Aortic smooth muscle cell (primary cell): ENCODE measurements around the gene COL1A1. TPM values are rescaled to one million over a fixed set of nuclear protein-coding genes. Genes with fewer than 3 reads are reported as not detected.

Experiments
- total RNA-seq: library from RNA; depleted of rRNA; stranded (reverse); fragments of >200 nt; gene quantifications from 2 replicates; pipeline ENCODE4 v1.2.3, GENCODE V29; 2014

COL1A1 gene
- total RNA-seq: 275 and 507 TPM in 2 replicates

GRCh38 chr17:50201276-50201854 lies at the start of gene COL1A1:
COL1A1 (minus strand) TSS chr17:50201631; CDS start chr17:50201513, 118 bp downstream.

GRCh38 chr17:50165867-50166517 lies 35.4 kb downstream of the COL1A1 start, which contains the start of gene SGCA:
SGCA (plus strand) TSS chr17:50166005; CDS start chr17:50166041, 36 bp downstream.

GRCh38 chr17:50150354-50151040 lies 50.9 kb downstream of the COL1A1 start, which contains the start of gene PPP1R9B:
PPP1R9B (minus strand) TSS chr17:50150677; CDS start chr17:50150513, 164 bp downstream.

Other genes starting within 250 kb of the COL1A1 start
- not detected in 2 replicates for gene DLX4, start 232.4 kb downstream of the COL1A1 start, total RNA-seq
- gene DLX3, start 206.4 kb downstream of the COL1A1 start, total RNA-seq: 0.26 and 0.56 TPM in 2 replicates
- 370 and 392 TPM in 2 replicates for gene ITGA3, start 145.5 kb downstream of the COL1A1 start, total RNA-seq
- 24.6 and 25.9 TPM in 2 replicates for gene PDK2, start 106.3 kb downstream of the COL1A1 start, total RNA-seq
- 0.53 and 1.3 TPM in 2 replicates for gene SAMD14, start 71.5 kb downstream of the COL1A1 start, total RNA-seq
- gene PPP1R9B, start 51.0 kb downstream of the COL1A1 start, total RNA-seq: 52.9 and 55.1 TPM in 2 replicates
- gene SGCA, start 35.6 kb downstream of the COL1A1 start, total RNA-seq: 11.2 and 14.0 TPM in 2 replicates
- gene TMEM92, start 72.8 kb upstream of the COL1A1 start, total RNA-seq: not detected in 2 replicates
- gene XYLT2, start 144.5 kb upstream of the COL1A1 start, total RNA-seq: 48.9 and 61.4 TPM in 2 replicates
- gene MRPL27, start 171.6 kb upstream of the COL1A1 start, total RNA-seq: 58.3 and 65.5 TPM in 2 replicates
- 5.0 and 9.2 TPM in 2 replicates for gene EME1, start 171.6 kb upstream of the COL1A1 start, total RNA-seq
- 133 and 169 TPM in 2 replicates for gene LRRC59, start 195.9 kb upstream of the COL1A1 start, total RNA-seq
- gene ACSF2, start 224.6 kb upstream of the COL1A1 start, total RNA-seq: 10.2 and 14.9 TPM in 2 replicates